GM18867 (cell line): ENCODE data around the gene IL17RE.
"Not testable (repeated sequence)": the region's sequence is repeated elsewhere in the genome, so short reads cannot be mapped to it uniquely, and the experiment has no call there.

Experiments
- ATAC-seq: cut with Tn5 transposase; IDR thresholded peaks from one replicate; pipeline ENCODE4 v1.9.1; 2021; ENCODE audit warnings: mild to moderate bottlenecking, moderate library complexity; ENCODE audit not compliant: unreplicated experiment

The IL17RE gene, protein sequence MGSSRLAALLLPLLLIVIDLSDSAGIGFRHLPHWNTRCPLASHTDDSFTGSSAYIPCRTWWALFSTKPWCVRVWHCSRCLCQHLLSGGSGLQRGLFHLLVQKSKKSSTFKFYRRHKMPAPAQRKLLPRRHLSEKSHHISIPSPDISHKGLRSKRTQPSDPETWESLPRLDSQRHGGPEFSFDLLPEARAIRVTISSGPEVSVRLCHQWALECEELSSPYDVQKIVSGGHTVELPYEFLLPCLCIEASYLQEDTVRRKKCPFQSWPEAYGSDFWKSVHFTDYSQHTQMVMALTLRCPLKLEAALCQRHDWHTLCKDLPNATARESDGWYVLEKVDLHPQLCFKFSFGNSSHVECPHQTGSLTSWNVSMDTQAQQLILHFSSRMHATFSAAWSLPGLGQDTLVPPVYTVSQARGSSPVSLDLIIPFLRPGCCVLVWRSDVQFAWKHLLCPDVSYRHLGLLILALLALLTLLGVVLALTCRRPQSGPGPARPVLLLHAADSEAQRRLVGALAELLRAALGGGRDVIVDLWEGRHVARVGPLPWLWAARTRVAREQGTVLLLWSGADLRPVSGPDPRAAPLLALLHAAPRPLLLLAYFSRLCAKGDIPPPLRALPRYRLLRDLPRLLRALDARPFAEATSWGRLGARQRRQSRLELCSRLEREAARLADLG

DNA sequence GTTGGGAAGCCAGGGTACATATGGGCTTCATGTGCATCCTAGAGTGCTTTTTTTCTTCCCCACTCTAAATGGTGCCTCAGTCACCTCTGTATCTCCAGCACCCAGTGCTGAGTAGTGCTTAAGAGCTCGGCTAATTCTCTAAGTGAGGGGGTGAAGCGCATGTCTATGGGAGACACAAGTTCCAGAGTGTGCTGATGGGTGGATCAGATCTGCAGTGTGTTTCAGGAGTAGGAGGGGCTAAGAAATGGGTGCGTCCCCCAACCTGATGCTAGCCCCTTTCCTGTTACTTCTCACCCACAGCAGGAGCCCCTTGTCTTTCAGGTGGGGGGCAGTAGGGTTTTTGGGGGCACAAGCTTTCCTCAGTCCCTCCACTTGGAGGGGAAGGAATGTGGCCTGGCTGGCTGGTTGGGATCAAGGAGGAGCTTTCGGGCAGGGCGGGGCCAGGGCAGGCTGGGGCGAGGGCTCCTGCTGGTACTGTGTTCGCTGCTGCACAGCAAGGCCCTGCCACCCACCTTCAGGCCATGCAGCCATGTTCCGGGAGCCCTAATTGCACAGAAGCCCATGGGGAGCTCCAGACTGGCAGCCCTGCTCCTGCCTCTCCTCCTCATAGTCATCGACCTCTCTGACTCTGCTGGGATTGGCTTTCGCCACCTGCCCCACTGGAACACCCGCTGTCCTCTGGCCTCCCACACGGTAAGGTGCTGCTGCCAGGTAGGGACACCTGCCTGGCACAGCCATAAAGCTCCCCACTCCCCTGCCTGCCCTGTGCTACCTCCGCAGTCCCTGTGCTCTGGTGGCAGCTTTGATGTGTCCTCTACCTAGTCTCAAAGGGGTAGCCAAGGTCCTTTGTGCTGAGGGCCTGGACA, at the start of gene IL17RE:
Gene IL17RE (plus strand): TSS at position 477 of the 866 bp plus-strand sequence. CDS start 85 bp downstream, at position 562.
- no peak for ATAC-seq

DNA sequence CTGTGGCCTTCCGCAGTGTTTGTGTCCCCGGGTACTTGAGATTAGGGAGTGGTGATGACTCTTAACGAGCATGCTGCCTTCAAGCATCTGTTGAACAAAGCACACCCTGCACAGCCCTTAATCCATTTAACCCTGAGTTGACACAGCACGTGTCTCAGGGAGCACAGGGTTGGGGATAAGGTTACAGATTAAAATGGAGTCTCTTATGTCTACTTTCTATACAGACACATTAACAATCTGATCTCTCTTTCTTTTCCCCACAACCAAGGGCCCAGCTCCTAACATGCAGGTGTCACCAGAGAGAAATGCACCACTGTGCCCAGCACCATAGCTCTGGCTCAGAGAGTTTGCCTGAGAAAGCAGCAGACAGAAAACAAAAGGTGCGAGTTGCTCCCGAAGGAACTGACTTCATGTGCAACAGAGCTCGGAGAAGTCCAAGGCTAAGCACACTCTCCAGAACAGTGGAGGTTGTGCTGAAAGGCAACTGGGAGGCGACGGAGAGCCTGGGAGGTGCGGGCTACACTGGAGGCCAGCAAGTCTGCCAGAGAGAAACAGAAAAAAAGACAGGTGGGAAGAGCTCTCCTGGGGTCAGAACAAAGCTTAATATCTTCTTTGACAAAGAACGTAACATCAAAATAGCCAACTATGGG, 48.2 kb upstream of the IL17RE start:
- not testable (repeated sequence) for ATAC-seq

DNA sequence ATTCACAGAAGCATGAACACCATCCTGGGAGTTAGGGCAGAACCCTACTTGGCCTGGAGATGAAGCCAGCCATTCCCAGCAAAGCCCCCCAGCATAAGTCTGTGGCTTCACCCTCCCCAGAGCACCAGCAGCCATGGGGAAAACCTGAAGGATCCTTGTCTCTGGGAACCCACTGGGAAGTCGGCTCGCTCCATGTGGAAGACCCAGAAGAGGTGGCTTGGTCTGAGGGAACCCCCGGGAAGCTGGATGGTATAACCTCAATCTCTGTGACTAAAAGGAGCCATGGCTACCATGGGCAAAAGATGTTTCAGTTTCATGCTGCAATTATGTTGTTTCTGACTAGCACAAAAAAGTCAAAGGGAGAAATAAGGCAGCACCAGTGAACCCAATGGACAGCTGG, 47.1 kb upstream of the IL17RE start:
- no peak for ATAC-seq

DNA sequence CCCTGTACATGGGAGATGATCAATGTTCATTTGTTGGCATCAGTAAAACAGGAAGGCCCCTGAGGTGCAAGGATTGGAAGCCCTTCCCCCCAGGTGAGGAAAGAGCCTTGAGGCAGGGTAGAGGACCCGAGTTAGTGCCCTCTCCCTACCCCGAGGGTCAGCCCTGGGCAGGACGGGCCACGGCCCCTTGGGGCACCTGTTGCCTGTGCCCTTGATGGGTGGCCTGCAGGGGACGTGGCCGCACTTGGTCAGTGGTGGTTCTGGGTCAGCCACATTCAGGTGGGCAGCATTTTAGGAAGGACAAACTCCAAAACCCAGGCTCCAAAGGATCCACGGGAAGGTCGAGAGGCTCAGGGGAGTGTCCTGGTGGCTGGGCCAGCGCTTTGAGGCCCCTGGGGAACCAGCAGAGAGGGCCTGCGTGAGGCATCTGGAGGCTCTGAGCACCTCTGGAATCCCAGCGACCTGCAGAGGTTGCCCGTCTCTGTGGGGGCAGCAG, 43.1 kb upstream of the IL17RE start:
- no peak for ATAC-seq

DNA sequence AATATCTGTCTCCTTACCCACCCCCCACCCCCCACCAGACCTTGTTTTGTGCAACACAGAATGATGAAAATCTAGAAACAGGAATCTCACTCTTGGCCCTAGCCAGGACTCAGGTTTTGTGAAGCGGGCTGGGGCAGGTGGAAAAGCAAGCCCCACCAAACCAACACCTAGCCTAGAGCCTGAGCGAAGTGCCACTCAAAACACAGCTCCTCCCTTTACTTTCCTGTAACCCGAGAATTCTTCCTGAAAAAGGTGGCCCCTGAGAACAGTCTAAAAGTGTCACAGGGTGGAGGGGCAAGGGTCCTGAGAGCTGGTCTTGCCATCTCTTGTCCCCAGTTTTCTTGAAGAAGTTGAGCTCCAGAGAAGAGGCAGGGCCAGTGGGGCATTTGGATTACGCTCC, 41.4 kb upstream of the IL17RE start:
- no peak for ATAC-seq

DNA sequence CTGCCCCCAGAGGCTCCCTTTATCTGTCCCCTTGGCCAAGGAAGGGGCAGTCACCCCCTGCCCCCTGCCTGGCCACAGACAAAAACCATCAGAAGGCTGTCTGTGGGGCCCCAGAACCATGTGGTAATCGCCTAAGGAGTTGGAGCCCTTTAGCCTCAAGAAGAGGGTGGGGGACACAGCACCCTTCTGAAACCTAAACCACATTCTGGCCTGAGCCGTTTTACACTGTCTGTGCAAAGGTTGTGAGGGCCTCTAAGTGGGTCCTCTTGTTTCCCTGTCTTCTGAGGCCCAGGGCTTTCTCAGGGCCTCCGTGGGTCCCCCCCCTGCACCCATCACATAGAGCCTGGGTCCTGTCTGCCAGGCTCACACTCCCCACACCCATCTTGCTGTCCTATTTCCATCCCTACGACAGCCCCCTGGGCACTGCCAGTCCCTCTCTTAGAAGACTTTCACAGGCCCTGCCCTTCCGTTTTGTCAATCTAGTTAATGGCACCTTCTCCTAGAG, 41.0 kb upstream of the IL17RE start:
- no peak for ATAC-seq

DNA sequence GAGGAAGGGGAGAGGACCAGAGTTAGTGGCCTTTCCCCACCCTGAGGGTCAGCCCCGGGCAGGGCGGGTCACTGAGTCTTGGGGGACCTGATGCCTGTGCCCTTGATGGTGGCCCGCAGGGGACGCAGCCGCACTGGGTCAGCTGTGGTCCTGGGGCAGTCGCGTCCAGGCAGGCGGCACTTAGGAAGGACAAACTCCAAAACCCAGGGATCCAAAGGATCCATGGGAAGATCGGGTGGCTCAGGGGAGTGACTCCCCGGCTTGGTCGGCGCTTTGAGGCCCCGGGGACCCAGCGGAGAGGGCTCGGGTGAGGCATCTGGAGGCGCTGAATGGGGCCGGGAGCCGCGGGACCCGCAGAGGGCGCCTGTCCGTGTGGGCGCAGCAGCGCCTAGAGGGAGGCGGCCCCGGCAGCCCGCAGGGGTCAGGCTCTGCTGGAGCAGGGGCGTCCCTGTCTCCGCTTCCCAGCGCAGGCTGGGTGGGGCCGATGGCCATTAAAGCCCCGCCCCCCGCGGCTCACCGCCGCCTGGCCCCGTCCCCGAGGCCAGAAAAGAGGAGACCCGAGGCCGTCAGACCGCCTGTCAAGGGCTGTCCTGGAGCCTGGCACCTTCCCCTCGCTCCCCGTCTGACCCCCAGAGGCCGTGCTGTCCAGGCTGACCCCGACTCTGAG, 40.1 kb upstream of the IL17RE start:
- ATAC-seq: no peak

DNA sequence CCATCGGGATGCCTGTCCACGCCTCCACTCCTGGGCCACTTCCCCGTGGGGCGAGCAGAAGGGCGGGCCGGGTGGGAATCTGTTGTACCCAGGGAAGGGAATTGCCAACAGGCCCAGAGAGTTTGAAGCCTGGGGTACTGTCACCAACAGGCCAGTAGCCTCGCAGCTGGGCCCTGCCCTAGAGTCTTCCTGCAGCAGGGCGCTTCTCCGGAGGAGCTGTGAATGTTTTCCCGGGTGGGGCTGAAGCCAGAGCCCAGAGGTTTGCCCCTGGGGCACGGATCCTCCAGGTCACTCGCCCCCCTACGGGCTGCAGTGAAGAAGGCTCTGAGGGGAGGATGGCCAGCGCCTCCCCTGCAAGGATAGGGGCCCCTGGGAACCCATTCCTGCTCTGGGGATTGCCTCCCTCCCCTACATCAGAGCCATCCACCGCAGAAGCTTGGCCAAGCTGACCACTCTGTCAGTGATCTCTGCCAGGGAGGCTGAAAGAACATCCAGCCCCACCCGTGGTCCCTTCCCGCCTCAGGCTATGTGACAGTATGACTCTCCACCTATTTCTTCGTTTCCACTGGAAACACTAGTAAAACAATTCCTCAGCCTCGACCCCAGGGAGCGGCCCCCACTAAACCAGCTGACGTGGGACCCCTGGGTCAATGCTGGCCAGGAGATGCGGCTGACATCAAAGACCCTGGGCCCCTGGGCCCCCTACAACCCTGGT, 39.4 kb upstream of the IL17RE start:
- no peak for ATAC-seq

DNA sequence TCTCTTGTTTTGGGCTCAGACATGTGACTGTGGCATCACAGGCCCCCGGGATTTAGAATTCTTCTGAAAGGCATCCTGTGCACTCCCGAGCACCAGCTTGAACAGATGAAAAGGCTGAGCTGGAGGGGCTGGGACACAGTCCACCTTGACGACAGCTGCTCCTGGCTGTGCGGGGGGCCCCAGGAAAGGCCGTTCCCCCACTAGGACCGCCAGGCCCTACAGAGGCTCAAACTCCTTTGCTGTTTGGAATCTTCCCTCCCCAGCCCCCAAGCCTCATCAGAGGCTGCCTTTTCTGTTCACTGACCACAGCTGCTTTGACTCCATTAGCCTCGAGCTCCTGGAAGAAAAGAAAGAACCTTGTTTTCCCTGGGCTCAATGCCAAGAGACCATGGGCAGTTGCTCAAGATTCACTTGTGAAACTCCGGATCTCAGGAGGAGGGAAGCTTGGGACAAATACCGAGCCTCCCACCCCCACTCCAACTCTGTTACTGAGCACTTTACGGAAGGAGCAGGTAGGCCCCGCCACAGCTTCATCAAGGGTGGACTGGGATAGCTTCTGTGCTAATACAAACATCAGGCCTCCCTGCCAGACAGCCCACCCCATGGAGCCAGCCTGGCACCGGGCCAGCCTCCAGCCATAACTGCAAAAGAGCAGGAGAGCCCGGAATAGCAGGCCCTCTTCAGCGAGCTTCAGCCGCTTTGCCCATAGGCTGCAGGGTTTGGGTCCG, 38.3 kb upstream of the IL17RE start:
- no peak for ATAC-seq

DNA sequence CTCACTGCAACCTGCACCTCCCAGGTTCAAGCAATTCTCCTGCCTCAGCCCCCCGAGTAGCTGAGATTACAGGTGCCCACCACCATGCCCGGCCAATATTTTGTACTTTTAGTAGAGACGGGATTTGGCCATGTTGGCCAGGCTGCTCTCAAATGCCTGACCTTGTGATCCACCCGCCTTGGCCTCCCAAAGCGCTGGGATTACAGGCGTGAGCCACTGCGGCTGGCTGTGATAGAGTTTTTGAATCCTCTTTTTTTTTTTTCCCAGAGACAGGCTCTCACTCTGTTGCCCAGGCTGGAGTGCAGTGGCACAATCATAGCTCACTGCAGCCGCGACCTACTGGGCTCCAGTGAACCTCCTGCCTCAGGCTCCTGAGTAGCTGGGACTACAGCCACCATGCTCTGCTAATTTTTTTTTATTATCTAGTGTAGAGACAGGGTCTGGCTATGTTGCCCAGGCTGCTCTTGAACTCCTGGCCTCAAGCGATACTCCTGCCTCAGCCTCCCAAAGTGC, 37.5 kb upstream of the IL17RE start:
- not testable (repeated sequence) for ATAC-seq

DNA sequence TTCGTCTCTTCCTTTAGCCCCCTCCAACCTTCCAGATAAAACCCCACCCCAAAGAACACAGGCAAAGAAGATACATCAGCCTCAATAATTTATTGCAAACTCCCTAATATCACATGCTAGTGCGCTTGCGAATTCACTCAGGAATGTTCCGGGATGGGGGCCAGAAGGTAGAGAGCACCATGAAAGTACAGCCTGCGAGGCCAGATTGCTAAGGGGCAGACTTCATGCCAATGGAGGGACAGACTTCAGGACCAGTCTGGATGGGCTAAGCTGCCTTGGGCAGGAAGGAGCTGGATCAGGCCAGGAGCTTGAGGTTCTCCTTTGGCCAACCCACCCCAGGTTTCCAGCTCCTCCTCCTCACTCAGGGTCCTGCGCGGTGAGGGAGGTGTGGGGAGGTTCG, 36.0 kb upstream of the IL17RE start:
- no peak for ATAC-seq

DNA sequence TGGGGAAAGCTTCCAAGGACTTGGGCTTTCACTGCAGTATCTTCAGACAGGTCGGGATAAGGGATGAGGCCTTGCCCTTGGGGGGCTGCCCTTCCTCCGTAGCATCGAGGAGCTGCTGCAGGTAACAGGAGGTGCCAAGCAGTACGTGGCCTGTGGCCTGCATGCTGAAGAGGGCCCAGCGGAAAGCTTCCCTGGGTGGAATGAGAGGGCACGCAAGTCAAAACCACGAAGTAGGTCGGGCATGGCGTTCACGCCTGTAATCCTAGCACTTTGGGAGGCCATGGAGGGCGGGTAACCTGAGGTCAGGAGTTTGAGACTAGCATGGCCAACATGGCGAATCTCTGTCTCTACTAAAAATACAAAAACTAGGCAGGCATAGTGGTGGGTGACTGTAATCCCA, 35.5 kb upstream of the IL17RE start:
- ATAC-seq: no peak

DNA sequence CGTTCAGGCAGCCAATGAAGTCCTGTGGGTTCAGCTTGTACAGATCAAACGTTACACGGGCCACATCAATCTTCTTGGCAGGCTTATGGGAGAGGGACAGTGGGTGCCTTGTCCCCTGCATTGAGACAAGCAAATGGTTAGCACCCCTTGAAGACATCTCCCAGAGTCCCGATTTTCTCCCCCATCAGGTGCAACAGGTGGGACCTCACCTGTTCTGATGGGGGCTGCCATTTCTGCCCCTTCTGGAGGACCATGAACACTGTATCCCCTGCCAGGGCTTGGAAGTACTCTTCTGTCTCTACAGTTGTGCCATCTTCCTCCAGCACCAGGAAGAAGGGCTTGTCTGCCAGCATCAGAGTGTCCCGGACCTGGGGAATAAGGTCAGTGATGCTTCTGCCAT, 32.7 kb upstream of the IL17RE start:
- no peak for ATAC-seq

DNA sequence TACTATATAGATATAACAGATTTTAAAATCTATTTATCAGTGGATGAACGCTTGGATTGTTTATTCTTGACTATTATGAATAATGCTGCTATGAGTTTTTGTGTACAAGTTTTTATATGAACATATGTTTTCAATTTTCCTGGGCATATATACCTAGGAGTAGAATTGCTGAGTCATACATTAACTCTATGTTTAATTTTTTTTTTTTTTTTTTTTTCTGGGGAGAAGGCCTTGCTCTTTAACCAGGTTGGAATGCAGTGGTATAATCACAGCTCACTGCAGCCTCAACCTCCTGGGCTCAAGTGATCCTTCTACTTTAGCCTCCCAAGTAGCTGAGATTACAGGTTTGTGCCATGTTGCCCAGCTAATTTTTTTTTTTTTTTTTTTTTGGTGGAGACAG, 31.7 kb upstream of the IL17RE start:
- ATAC-seq: no peak

DNA sequence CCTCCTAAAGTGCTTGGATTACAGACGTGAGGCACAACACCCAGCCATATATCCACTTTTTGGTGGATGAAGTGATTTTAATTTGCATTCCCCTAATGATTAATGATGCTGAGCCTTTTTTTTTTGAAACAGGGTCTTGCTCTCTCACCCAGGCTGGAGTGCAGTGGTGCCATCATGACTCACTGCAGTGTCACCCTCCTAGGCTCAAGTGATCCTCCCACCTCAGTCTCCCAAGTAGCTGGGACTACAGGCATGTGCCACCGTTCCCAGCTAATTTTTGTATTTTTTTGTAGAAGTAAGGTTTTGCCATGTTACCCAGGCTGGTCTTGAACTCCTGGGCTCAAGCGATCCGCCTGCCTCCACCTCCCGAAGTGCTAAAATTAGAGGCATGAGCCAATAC, 30.6 kb upstream of the IL17RE start:
- ATAC-seq: not testable (repeated sequence)

DNA sequence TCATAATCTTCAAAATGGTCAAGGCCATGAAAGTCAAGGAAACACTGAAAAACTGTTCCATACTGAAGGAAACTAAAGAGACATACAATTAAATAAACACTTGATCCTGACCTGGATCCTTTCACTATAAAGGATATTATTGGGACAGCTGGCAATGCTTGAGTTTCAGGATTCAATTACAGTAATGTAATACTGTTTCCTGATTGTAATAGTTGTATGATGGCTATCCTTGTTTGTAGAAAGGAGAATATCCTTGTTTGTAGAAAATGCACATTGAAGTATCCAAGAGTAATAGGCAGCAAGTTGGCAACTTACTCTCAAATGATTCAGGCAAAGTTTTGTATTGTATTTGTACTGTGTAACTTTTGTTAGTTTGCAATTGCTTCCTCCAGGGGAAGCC, 27.2 kb upstream of the IL17RE start:
- no peak for ATAC-seq

DNA sequence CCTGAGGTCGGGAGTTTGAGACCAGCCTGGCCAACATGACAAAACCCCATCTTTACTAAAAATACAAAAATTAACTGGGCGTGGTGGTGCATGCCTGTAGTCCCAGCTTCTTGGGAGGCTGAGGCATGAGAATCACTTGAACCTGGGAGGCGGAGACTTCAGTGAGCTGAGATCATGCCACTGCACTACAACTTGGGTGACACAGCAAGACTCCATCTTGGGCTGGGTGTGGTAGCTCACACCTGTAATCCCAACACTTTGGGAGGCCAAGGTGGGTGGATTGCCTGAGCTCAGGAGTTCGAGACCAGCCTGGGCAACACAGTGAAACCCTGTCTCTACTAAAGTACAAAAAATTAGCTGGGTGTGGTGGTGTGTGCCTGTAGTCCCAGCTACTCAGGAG, 26.4 kb upstream of the IL17RE start:
- ATAC-seq: not testable (repeated sequence)

DNA sequence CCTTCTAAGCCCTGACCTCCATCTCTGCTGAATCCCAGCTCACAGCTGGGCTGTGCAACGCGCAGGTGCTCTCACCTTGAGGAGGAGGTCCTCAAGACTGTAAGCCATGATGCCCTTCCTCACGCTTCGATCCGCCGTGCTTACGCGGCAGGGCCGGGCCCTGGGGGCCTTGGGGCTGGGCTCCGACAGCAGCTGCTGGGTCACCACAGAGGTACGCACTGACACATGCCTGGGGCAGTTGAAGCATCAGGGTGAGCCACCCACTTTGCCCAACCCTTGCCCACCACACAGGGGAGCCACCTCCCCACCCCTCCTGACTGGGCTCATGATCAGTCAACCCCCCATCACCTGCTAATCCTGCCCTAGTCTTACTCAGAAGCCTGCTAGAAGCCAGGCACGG, 25.7 kb upstream of the IL17RE start:
- ATAC-seq: no peak

DNA sequence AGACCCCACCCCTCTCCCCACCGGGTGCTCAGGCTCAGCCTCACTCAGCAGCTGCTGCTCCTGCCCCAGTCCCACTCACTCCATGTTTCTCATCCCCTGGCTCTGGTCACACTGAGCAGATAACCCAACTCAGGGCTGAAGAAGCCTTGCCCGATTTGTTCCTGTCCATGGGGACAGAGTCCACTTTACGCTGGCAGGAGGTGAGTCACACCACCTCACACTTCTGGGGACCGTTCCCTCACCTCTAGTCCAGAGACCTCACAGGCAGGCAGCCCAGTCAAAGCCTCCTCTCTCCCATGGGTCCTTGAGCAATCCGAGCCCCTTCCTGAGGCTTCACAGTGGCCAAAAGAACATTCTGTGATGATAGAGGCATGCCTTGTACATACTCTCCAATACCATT, 23.9 kb upstream of the IL17RE start:
- no peak for ATAC-seq
